Pancreas (tissue), 10 donors: ENCODE measurements around the gene IFI30. TPM values are rescaled to one million over a fixed set of nuclear protein-coding genes. Genes with fewer than 3 reads are reported as not detected.

Experiments used
- ATAC-seq, 4 donors: fragments of 200-7000 bp; cut with Tn5 transposase; one replicate each; pipeline versions ENCODE4 v1.8.0 to v1.9.1; 2020; ENCODE audit warnings: mild to moderate bottlenecking in 4 of 4, moderate library complexity in 4 of 4
- DNase-seq, 6 donors: peaks; one replicate each; pipeline ENCODE4 v3.0.0-alpha.2; 2020
- FAIRE-seq: peaks from 2 replicates; lab custom pipeline; 2012; peaks lifted over from hg19 to GRCh38; lab: Jason Lieb, UNC
- H3K27ac ChIP-seq, 4 donors: fragments of 200-600 bp; sonication (generic); 1 replicate in 3 of 4; 2 replicates in 1 of 4; pipeline versions ENCODE4 v1.5.0 to v1.8.0; 2020
- H3K27me3 ChIP-seq, 4 donors: fragments of 200-600 bp; one replicate each; pipeline ENCODE4 v1.8.0; 2021
- H3K36me3 ChIP-seq, 3 donors: fragments of 200-600 bp; sonication (generic) in 1 of 3; one replicate each; pipeline versions ENCODE4 v1.5.0 to v1.8.0; 2020 to 2021
- H3K4me1 ChIP-seq, 3 donors: fragments of 200-600 bp; one replicate each; pipeline ENCODE4 v1.8.0; 2021
- H3K4me3 ChIP-seq, 4 donors: fragments of 200-600 bp; sonication (generic) in 2 of 4; one replicate each; pipeline versions ENCODE4 v1.5.0 to v1.8.0; 2020 to 2021
- H3K9me3 ChIP-seq, 4 donors: fragments of 200-600 bp; one replicate each; pipeline ENCODE4 v1.8.0; 2021
- CTCF ChIP-seq, 4 donors: fragments of 200-600 bp; sonication (generic) in 3 of 4; IDR thresholded peaks; one replicate each; pipeline versions ENCODE4 v1.5.0 to v1.8.0; 2021; ENCODE audit warnings: antibody characterized with exemption in 4 of 4
- WGBS, 2 donors: extraction: QIAGEN DNeasy Blood & Tissue Kit; methylation state at CpG; one replicate each; pipeline ENCODE4 v1.1.7; 2013; 5-methylcytosine and 5-hydroxymethylcytosine counted together
- intact Hi-C, 3 donors: fragments of 100-400 bp; cut with DNase I; formaldehyde crosslinking; loops; one replicate each; pipeline versions ENCODE4 v1.11.1 to v1.14.2; 2022
- polyA plus RNA-seq, 2 donors: library from polyadenylated mRNA; stranded (reverse); fragments of 200-250 nt; gene quantifications; one replicate each; pipeline ENCODE4 v1.2.3, GENCODE V29; 2013
- total RNA-seq, 6 donors: library from RNA; stranded (reverse); fragmentation: NEBNext Ultra II Directional in 4 of 6; extraction: Animal tissue kit (Norgen Biotek cat#: 25700) in 4 of 6; gene quantifications; one replicate each; pipeline versions ENCODE4 v1.2.1 to v1.2.4, GENCODE V29; 2021 to 2023
- donor health status: healthy with polysubstance abuse.
- donor health status: DM: no; HTN: no; CAD: no; lungs with moderate emphysema.
- donor health status: DM: no; HTN: no; CAD: no.
- donor health status: control.
- donor health status: control.
- donor health status: Bipolar disorder and iron deficiency.
- donor health status: DM: yes; HTN: yes; CAD: no.
- donor health status: DM: no; HTN: no; CAD: no.
- donor health status: DM: no; HTN: no; CAD: no.
- donor health status: DM: yes; HTN: yes; CAD: no.

Gene IFI30
- total and polyA plus RNA-seq, 8 donors: 12.2 to 108 (median 21.8) TPM

GRCh38 chr19:18130523-18131242 lies 42.9 kb upstream of the IFI30 start:
- Histone ChIP-seq H3K36me3 (peaks cover 9 to 71% (median 28%) of the 10 kb centered on the region in 3 donors), H3K9me3 (no peaks in the 10 kb centered on the region), H3K27ac (no peak overlapping the region), H3K4me1 (no peaks in the 10 kb centered on the region), H3K27me3 (no peaks in the 10 kb centered on the region), H3K4me3 (no peak overlapping the region)
- no peak for DNase-seq
- no peak for FAIRE-seq
- ATAC-seq: no peak
- intact Hi-C loops: no loop called here
- no peak for TF ChIP-seq CTCF (IDR thresholded peaks at IDR 0.05)
- WGBS, 2 donors: 93% methylated on average over 21 of the region's 21 CpGs

GRCh38 chr19:18131841-18132596 lies 41.6 kb upstream of the IFI30 start:
- Histone ChIP-seq H3K36me3 (peaks cover 9 to 73% (median 28%) of the 10 kb centered on the region in 3 donors), H3K27ac (no peak overlapping the region), H3K9me3 (no peaks in the 10 kb centered on the region), H3K4me3 (no peak overlapping the region), H3K27me3 (no peaks in the 10 kb centered on the region), H3K4me1 (no peaks in the 10 kb centered on the region)
- no peak for TF ChIP-seq CTCF (IDR thresholded peaks at IDR 0.05)
- intact Hi-C loops: no loop called here
- WGBS, 2 donors: 85 to 87% methylated on average over 31 of the region's 31 CpGs
- ATAC-seq (no peak), DNase-seq (peak in 2 of 6 donors; percentile 14 to 46), FAIRE-seq (no peak)

- Histone ChIP-seq H3K36me3 (peaks cover 0 to 66% (median 22%) of the 10 kb centered on the region in 3 donors), H3K4me3 (no peak overlapping the region), H3K9me3 (no peaks in the 10 kb centered on the region), H3K4me1 (no peaks in the 10 kb centered on the region), H3K27ac (peak overlapping the region in 2 of 4 donors; percentile 12 to 48), H3K27me3 (no peaks in the 10 kb centered on the region)
- 61 to 68% methylated on average over 18 of the region's 18 CpGs for WGBS, 2 donors
- no peak for TF ChIP-seq CTCF (IDR thresholded peaks at IDR 0.05)
- intact Hi-C loops: no loop called here
- DNase-seq (peak in 4 of 6 donors; percentile 66 to 76 (median 72)), ATAC-seq (peak; percentile 88 to 92 (median 90)), FAIRE-seq (no peak)
These were observed 37.7 kb upstream of the IFI30 start for GRCh38 chr19:18135712-18136584.

- intact Hi-C loops: no loop called here
- no peaks in the 10 kb centered on the region for H3K4me1 ChIP-seq
- ATAC-seq (no peak), DNase-seq (peak in 1 of 6 donors; percentile 18), FAIRE-seq (no peak)
- H3K9me3 ChIP-seq: no peaks in the 10 kb centered on the region
- no peak overlapping the region for H3K27ac ChIP-seq
- H3K4me3 ChIP-seq: no peak overlapping the region
- no peak for TF ChIP-seq CTCF (IDR thresholded peaks at IDR 0.05)
- no peaks in the 10 kb centered on the region for H3K27me3 ChIP-seq
- 88 to 100% methylated on average over 9 to 11 of the region's 11 CpGs for WGBS, 2 donors
- H3K36me3 ChIP-seq: peaks cover 0 to 63% (median 21%) of the 10 kb centered on the region in 3 donors
These were observed 36.4 kb upstream of the IFI30 start for GRCh38 chr19:18137242-18137641.
